Eye (tissue), 1 donor: Measurements from ENCODE around the gene FAM83F.

Experiments used
- DNase-seq: peaks from one replicate; pipeline ENCODE4 v3.0.0-alpha.2; 2015

Gene FAM83F

GRCh38 chr22:40076702-40077645, 82.2 kb downstream of the FAM83F start:
- no peak for DNase-seq

DNA sequence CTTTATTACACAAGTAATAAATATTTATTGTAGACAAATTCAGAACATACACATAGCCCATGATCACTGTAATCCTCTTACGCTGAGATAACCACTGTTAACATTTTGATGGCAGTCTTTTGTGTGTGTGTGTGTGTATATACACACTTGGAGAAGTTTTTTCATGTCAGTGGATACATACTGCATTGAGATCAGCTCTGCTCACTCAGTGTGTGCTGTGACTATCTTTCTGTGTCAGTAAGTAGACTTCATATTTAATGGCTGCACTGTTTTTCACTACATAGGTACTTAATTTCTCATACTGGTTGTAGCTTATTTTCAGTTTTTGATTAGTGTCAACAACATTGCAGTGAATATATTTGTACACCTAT, 82.9 kb downstream of the FAM83F start:
- no peak for DNase-seq

GRCh38 chr22:40081662-40082061, 86.9 kb downstream of the FAM83F start:
- DNase-seq: no peak

GRCh38 chr22:40082184-40082583, 87.4 kb downstream of the FAM83F start:
- no peak for DNase-seq

DNA sequence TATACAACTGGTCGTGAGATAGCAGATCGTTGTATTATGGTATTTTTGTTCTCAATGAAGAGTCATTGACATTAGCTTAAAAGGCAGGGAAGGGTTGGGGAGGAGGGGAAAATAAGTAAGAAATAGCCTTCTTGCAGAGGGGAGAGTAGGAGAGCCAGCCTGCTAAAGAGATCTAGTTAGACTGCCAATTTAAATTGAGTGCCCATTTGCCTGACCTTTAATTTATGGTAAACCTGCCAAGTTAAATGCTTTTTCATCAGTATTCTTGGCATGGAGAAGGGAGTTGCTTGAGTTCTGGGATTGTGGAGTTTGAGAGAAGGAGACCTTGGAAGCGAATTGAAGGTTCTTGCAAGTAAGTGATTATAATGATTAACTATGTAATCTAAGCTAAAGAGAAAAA, 89.0 kb downstream of the FAM83F start:
- no peak for DNase-seq

- no peak for DNase-seq
These were observed 89.5 kb downstream of the FAM83F start for GRCh38 chr22:40084246-40084645.

- no peak for DNase-seq
These were observed 94.1 kb downstream of the FAM83F start for GRCh38 chr22:40088818-40089217.
